GM12878 (cell line): ENCODE results near the gene EEF1AKMT3. TPM values are rescaled to one million over a fixed set of nuclear protein-coding genes. Genes with fewer than 3 reads are reported as not detected.

ENCODE experiments used
- ATAC-seq: fragments of 200-7000 bp; cut with Tn5 transposase; 3 replicates; pipeline ENCODE4 v1.9.1; 2020; ENCODE audit warnings: mild to moderate bottlenecking, moderate library complexity
- BruUV-seq: library from RNA; stranded (reverse); fragments of 400-500 nt; replicated peaks from 2 replicates; lab custom pipeline; 2021; lab: Mats Ljungman, UMichigan
- CTCF ChIA-PET: fragments of 300-600 bp; sonication (Branson Sonifier 250); formaldehyde crosslinking; extraction: SDS; loops from one replicate; lab custom pipeline; 2021; ENCODE audit warnings: inconsistent platforms; lab: Yijun Ruan, JAX
- POLR2A ChIA-PET: fragments of 350-600 bp; formaldehyde crosslinking; extraction: SDS; loops from one replicate; lab custom pipeline; 2021; ENCODE audit warnings: inconsistent platforms; lab: Charles Lee
- RAD21 ChIA-PET: fragments of 300-600 bp; sonication (Branson Sonifier 250); formaldehyde crosslinking; loops from one replicate; lab custom pipeline; 2023; ENCODE audit warnings: antibody characterized with exemption; ENCODE audit not compliant: unreplicated experiment; lab: Charles Lee
- SMC1A ChIA-PET: fragments of 300-600 bp; sonication (Branson Sonifier 250); formaldehyde crosslinking; loops from one replicate; lab custom pipeline; 2023; ENCODE audit not compliant: unreplicated experiment, uncharacterized antibody; lab: Charles Lee
- DNase-seq: peaks from one replicate; pipeline ENCODE4 v3.0.0-alpha.2; 2011; ENCODE audit warnings: low read depth, low spot score
- FAIRE-seq: peaks from 3 replicates; lab custom pipeline; 2011; peaks lifted over from hg19 to GRCh38; lab: Jason Lieb, UNC
- H2AFZ ChIP-seq: 2 replicates; pipeline ENCODE4 v1.6.0; 2011; ENCODE audit warnings: low read depth, low read length, control low read depth; ENCODE audit not compliant: control insufficient read depth
- H3K27ac ChIP-seq: 2 replicates; pipeline ENCODE4 v1.5.1; 2011; ENCODE audit warnings: control low read depth; ENCODE audit not compliant: control insufficient read depth, insufficient read depth
- H3K27me3 ChIP-seq, 2 experiments: replicated peaks in 1 of 2; 2 replicates each; pipeline versions ENCODE4 v1.6.0 to v1.6.1; 2011; ENCODE audit warnings: low read length in 1 of 2; ENCODE audit not compliant: control insufficient read depth in 2 of 2, insufficient read depth in 2 of 2
- H3K36me3 ChIP-seq, 2 experiments: 2 replicates each; pipeline ENCODE4 v1.5.1; 2011; ENCODE audit warnings: low read length in 1 of 2; ENCODE audit not compliant: control insufficient read depth in 2 of 2, insufficient read depth in 2 of 2
- H3K4me1 ChIP-seq: 2 replicates; pipeline ENCODE4 v1.6.1; 2011; ENCODE audit warnings: mild to moderate bottlenecking, low read length, moderate library complexity, mixed read lengths; ENCODE audit not compliant: control insufficient read depth, insufficient read depth
- H3K4me2 ChIP-seq: 2 replicates; pipeline ENCODE4 v1.6.0; 2011; ENCODE audit warnings: control low read depth; ENCODE audit not compliant: control insufficient read depth, insufficient read depth
- H3K4me3 ChIP-seq: fragments of 200-600 bp; sonication (generic); 2 replicates; pipeline ENCODE4 v1.5.1; 2016
- H3K79me2 ChIP-seq: 2 replicates; pipeline ENCODE4 v1.6.0; 2011; ENCODE audit warnings: low read length; ENCODE audit not compliant: control insufficient read depth, insufficient read depth
- H3K9ac ChIP-seq: 2 replicates; pipeline ENCODE4 v1.8.0; 2011; ENCODE audit warnings: low read length, control low read depth, mixed read lengths; ENCODE audit not compliant: control insufficient read depth, insufficient read depth
- H3K9me3 ChIP-seq: replicated peaks from 3 replicates; pipeline ENCODE4 v1.5.1; 2011; ENCODE audit warnings: mild to moderate bottlenecking, low read length; ENCODE audit not compliant: control insufficient read depth, insufficient read depth
- H4K20me1 ChIP-seq: 2 replicates; pipeline ENCODE4 v1.6.0; 2011; ENCODE audit not compliant: control insufficient read depth, insufficient read depth
- ATF7 ChIP-seq: fragments of 450-650 bp; IDR thresholded peaks from 2 replicates; pipeline ENCODE4 v1.6.1; 2016; ENCODE audit warnings: low read depth, mild to moderate bottlenecking
- BCL11A ChIP-seq: IDR thresholded peaks from 2 replicates; pipeline ENCODE4 v1.6.1; 2011; ENCODE audit warnings: low read depth, low read length
- E2F8 ChIP-seq: fragments of 450-650 bp; IDR thresholded peaks from 2 replicates; pipeline ENCODE4 v1.6.1; 2018; ENCODE audit warnings: mild to moderate bottlenecking, low read depth, moderate library complexity; ENCODE audit not compliant: partially characterized antibody
- EGR1 ChIP-seq, 2 experiments: IDR thresholded peaks; 1 replicate in 1 of 2; 2 replicates in 1 of 2; pipeline ENCODE4 v1.6.1; 2011 to 2012; ENCODE audit warnings: low read depth in 2 of 2, low read length in 2 of 2, borderline replicate concordance in 1 of 2, mild to moderate bottlenecking in 1 of 2, moderate library complexity in 1 of 2
- JUNB ChIP-seq: IDR thresholded peaks from 2 replicates; pipeline ENCODE4 v1.6.1; 2016; ENCODE audit warnings: antibody characterized with exemption, mild to moderate bottlenecking
- MLLT1 ChIP-seq: fragments of 450-650 bp; IDR thresholded peaks from 2 replicates; pipeline ENCODE4 v1.6.1; 2016; ENCODE audit warnings: mild to moderate bottlenecking
- NFIC ChIP-seq: IDR thresholded peaks from 2 replicates; pipeline ENCODE4 v1.6.1; 2012; ENCODE audit warnings: low read depth, mild to moderate bottlenecking, inconsistent platforms, low read length, moderate library complexity
- PKNOX1 ChIP-seq: fragments of 450-650 bp; IDR thresholded peaks from 2 replicates; pipeline ENCODE4 v1.6.1; 2016; ENCODE audit warnings: mild to moderate bottlenecking
- PML ChIP-seq: IDR thresholded peaks from 2 replicates; pipeline ENCODE4 v1.6.1; 2012; ENCODE audit warnings: low read length, inconsistent platforms
- ZBED1 ChIP-seq: IDR thresholded peaks from 2 replicates; pipeline ENCODE4 v1.6.1; 2016; ENCODE audit warnings: borderline replicate concordance
- ZNF24 ChIP-seq: fragments of 450-650 bp; IDR thresholded peaks from 2 replicates; pipeline ENCODE4 v1.6.1; 2017; ENCODE audit warnings: antibody characterized with exemption, mild to moderate bottlenecking
- WGBS: methylation state at CpG from one replicate; pipeline ENCODE4 v1.1.6; 2016; ENCODE audit warnings: low lambda C conversion rate; ENCODE audit not compliant: insufficient replicate concordance, insufficient coverage; ENCODE audit errors: missing lambda C conversion rate; 5-methylcytosine and 5-hydroxymethylcytosine counted together
- in situ Hi-C: fragments of 300-500 bp; cut with MboI; formaldehyde crosslinking; loops from 9 replicates; pipeline ENCODE4 v1.14.3; 2018; ENCODE audit warnings: mixed read lengths
- intact Hi-C: fragments of 100-400 bp; cut with micrococcal nuclease; formaldehyde crosslinking; loops from one replicate; pipeline ENCODE4 v1.14.2; 2022; ENCODE audit not compliant: unreplicated experiment
- polyA plus RNA-seq, 11 experiments: library from polyadenylated mRNA; depleted of rRNA in 4 of 11; unstranded in 6 of 11; stranded (reverse) in 5 of 11; fragments of >200 nt; fragmentation: Nextera tagmentation in 4 of 11; fragmentation: Illumina TruSeq in 1 of 11; extraction: Ambion mirVana in 4 of 11; extraction: Trizol in 1 of 11; gene quantifications; 1 replicate in 1 of 11; 2 replicates in 10 of 11; pipeline versions ENCODE4 v1.2.1 to v1.2.3, GENCODE V29; 2011 to 2016; ENCODE audit warnings: inconsistent platforms in 2 of 11, missing spikeins in 2 of 11, low read depth in 1 of 11
- total RNA-seq, 4 experiments: library from RNA; depleted of rRNA in 3 of 4; stranded (reverse); fragments of >200 nt in 3 of 4; fragmentation: Illumina TruSeq in 1 of 4; extraction: Trizol in 1 of 4; gene quantifications; 2 replicates each; pipeline versions ENCODE4 v1.2.1 to v1.2.3, GENCODE V29; 2013 to 2021

Gene EEF1AKMT3
- total and polyA plus RNA-seq, 10 of the 15 experiments (the other 5 are each of a cell fraction or from before 2014, with no cell fraction given) = 1.2 to 8.2 (median 3.5) TPM

- TF ChIP-seq MLLT1 = 0 out of 2 replicates have a peak, but pooled peaks have one; percentile 51
- peak; percentile 62; the same call in 1 of the 2 replicates for TF ChIP-seq PML
- TF ChIP-seq E2F8 = peak; percentile 3
- TF ChIP-seq BCL11A = no peak
Observed at GRCh38 chr12:57745485-57745881, 26.9 kb upstream of the EEF1AKMT3 start (continued).

DNA sequence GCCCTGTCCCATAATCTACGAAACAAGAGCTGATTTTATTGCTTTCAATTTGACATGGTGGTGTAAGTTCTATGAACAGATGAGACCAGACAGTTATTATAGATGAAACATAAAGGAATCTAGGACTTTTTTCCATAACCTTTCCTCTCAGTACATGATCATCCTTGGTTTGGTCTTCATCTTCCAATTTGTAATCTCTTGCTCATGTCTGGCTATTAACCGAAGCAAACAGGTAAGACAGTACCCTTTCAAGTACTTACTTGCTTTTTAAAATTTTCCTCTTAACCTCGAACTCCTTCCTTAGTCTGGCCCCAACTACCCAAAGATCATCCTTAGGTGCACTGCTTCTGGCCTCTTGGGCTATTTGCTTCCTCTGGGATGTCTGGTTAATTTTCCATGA lies 26.4 kb upstream of the EEF1AKMT3 start:
- H4K20me1 ChIP-seq = no peaks in the 10 kb centered on the region
- H3K4me2 ChIP-seq = peak overlapping the region; percentile 84
- BruUV-seq = no TSS peak
- H3K27me3 ChIP-seq = no peaks in the 10 kb centered on the region
- no peak overlapping the region for H3K27ac ChIP-seq
- ChIA-PET RAD21 (no interaction called here), POLR2A (interaction anchor here (0.5 to 3.0 kb wide), 2 partner anchors 10 to 25 kb away, joined by 3 to 19 read pairs; partner anchors contain the start of gene MARCHF9), CTCF (interaction anchor here (1.1 to 2.9 kb wide), 2 partner anchors 10 to 170 kb away, joined by 3 to 28 read pairs; no protein-coding TSS in a partner anchor), SMC1A (interaction anchor here (2.4 kb wide), 1 partner anchor 10 kb away, joined by 14 read pairs; no protein-coding TSS in a partner anchor)
- 61% methylated on average over 3 of the region's 3 CpGs for WGBS
- intact Hi-C loops = no loop called here
- DNase-seq (no peak), ATAC-seq (no peak), FAIRE-seq (no peak)
- H2AFZ ChIP-seq = no peak overlapping the region
- in situ Hi-C loops = no loop called here
- H3K9me3 ChIP-seq = no peaks in the 10 kb centered on the region
- H3K36me3 ChIP-seq = peaks cover 6 to 7% of the 10 kb centered on the region in 2 experiments
- peaks cover 21% of the 10 kb centered on the region for H3K4me1 ChIP-seq
- TF ChIP-seq ATF7 = no peak
- TF ChIP-seq PKNOX1 = no peak
- no peak for TF ChIP-seq EGR1 (IDR thresholded peaks at IDR 0.05; ENCODE audit: borderline replicate concordance in 1 of 2, low read depth in 2 of 2, low read length in 2 of 2)
- 0 out of 2 replicates have a peak, but pooled peaks have one; percentile 8 for TF ChIP-seq ZBED1
- TF ChIP-seq NFIC = no peak
- no peak for TF ChIP-seq ZNF24
- TF ChIP-seq JUNB = no peak
- peak overlapping the region; percentile 91 for H3K4me3 ChIP-seq
- H3K79me2 ChIP-seq = peaks cover 34% of the 10 kb centered on the region
- peak overlapping the region; percentile 93; the same call in 1 of the 2 replicates for H3K9ac ChIP-seq
